ENCODE measurements around the gene COMT.
"Not testable (repeated sequence)": the region's sequence is repeated elsewhere in the genome, so short reads cannot be mapped to it uniquely, and the experiment has no call there.

The COMT gene

GRCh38 chr22:19929586-19930550 is 11.7 kb upstream of the COMT start:
- no peak for DNase-seq (ENCODE audit: low read depth)

DNA sequence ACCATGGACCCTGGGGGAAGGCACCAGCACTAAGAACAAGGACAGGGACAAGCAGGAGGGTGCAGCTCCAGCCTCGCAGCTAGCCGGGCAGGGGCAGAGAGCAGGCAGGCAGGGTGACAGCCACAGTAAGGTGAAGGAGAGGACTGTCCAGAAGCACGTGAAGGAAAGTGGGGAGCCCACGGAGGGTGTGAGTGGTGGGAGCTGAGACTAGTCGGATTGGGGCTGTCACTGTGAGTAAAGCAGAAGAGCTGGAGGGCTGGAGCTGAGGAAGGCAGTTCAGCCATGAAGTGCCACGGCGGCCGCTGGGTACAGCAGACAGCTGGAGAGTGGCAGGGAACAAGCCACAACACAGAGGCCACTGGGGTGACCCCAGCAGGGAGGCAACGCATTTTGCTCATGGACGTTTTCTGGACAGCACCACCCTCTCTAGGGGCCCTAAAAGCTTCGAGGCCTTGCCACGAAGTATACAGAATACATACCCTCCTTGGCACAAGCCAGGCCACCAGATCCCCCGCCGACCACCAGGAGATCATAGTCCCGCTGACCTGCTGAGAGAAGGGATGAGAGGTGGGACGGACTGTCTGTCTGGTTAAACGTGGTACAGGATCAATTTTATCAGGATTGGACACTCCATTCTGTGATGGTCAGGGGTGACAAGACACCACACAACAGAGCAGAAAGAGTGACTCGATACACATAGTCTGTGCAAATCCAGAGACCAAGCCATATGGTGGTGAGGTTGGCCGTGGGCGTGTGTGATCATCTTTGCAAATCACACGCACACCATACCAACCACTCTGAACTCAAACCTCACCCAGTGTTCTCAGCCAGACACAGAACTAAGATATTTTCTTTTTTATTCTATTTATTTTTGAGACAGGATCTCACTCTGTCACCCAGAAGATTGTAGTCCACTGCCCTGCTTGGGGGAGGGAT is 10.8 kb upstream of the COMT start:
- no peak for DNase-seq (ENCODE audit: low read depth)

DNA sequence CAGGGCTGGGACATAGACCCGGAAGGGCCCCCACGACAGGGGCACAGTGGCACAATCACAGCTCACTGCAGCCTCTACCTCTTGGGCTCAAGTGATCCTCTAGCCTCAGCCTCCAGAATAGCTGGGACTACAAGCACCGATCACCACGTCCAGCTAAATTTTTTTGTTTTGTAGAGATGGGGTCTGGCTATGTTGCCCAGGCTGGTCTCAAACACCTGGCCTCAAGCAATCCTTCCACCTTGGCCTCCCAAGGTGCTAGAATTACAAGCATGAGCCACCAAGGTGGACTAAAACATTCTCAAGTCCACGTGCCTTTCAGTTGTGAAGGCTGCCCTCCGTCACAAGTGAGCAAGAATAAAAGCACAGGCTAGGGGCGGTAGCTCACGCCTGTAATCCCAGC is 10.1 kb upstream of the COMT start:
- no peak for DNase-seq (ENCODE audit: low read depth)

GRCh38 chr22:19932367-19933206 is 9.0 kb upstream of the COMT start:
- DNase-seq (ENCODE audit: low read depth) = no peak

DNA sequence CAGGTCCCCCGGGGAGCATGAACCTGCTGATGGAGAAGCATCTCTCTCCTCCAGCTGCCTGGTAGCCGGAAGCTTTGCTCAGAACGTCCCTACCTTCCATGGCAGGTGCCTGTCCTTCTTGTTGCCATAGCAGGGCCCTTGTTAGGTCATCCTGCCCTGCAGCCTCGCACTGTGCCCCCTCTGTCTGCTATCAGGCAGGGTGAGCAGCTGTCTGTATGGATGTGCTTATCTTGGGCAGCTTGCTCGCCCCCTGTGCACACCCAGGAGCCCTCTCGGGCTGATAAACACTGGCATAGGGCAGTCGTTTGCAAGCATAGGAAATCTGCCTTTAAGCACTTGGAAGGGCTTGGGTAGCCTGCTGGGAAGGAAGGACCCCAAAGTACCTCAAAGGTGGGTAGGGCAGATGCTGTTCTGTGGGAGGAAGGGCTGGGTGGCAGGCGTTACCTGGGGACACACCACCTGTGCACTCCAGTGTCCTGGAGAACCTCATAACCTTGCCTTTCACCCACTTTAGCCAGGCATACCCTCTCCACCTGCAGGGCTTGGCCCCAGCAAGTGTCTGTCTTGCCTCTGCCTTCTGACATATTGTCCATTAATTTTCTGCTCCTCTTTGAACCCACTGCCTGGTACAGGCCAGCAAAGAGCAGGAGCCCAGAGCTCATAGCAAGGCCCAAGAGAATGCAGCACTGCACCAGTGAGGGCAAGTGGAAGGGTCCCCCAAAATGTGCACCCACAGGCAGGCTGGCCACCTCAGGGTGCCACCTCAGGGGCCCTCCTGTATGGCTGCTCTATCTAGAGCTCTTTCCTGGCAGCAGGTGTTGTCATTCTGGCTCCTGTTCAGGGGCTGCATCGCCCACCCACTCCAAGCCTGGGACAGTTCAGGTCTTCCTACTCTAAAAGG is 8.0 kb upstream of the COMT start:
- DNase-seq (ENCODE audit: low read depth) = no peak

DNA sequence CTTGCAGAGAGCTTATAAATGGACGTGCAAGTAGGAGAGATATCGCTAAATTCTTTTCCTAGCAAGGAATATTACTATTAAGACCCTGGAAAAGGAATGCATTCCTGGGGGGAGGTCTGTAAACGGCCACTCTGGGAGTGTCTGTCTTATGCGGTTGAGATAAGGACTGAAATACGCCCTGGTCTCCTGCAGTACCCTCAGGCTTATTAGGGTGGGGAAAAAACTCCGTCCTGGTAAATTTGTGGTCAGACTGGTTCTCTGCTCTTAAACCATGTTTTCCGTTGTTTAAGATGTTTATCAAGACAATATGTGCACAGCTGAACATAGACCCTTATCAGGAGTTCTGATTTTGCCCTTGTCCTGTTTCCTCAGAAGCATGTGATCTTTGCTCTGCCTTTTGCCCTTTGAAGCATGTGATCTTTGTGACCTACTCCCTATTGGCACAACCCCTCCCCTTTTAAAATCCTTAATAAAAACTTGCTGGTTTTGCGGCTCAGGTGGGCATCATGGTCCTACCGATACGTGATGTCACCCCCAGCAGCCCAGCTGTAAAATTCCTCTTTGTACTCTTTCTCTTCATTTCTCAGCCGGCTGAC is 6.4 kb upstream of the COMT start:
- DNase-seq (ENCODE audit: low read depth) = not testable (repeated sequence)

GRCh38 chr22:19936513-19936912 is 5.1 kb upstream of the COMT start:
- DNase-seq (ENCODE audit: low read depth) = no peak

GRCh38 chr22:19937616-19938473 is 3.7 kb upstream of the COMT start:
- DNase-seq (ENCODE audit: low read depth) = no peak

DNA sequence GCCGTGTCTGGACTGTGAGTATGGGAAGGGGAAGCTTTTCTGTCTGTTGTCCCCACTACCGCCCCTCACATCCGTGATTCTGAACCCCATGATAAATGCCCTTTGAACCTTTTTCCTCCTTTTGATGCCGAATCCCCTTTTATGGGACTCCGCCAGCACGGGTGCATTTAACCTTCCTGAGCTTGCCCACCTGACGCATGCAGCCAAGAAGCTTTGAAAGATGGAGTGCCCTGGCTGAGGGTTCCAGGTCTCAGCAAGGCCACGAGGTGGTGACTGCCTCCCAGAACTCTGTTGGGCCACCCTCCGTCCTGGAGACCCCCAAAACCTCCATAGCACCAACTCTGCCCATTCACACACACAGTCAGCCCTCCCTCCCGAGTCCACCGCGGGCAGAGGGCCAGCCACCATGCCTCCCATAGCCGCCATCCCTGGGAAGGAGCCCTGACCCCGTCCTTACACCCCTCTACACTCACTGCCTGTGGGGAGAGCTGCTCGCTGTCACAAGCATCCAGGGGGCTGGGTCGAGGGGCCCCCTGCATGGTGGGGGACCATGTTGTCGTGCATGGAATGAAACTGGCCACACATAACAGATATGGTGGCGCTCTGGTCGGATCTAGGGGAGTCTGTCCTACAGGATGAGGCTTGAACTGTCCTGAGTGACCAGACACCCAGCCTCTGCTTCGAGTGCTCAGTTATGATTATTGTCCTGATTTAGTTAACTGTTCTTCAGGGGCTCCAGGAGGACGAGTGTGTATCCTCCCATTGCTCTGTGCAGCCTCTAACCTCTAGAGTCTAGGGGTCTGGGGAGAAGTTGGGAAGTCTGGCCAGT is 822 bp upstream of the COMT start:
- DNase-seq (ENCODE audit: low read depth) = no peak

DNA sequence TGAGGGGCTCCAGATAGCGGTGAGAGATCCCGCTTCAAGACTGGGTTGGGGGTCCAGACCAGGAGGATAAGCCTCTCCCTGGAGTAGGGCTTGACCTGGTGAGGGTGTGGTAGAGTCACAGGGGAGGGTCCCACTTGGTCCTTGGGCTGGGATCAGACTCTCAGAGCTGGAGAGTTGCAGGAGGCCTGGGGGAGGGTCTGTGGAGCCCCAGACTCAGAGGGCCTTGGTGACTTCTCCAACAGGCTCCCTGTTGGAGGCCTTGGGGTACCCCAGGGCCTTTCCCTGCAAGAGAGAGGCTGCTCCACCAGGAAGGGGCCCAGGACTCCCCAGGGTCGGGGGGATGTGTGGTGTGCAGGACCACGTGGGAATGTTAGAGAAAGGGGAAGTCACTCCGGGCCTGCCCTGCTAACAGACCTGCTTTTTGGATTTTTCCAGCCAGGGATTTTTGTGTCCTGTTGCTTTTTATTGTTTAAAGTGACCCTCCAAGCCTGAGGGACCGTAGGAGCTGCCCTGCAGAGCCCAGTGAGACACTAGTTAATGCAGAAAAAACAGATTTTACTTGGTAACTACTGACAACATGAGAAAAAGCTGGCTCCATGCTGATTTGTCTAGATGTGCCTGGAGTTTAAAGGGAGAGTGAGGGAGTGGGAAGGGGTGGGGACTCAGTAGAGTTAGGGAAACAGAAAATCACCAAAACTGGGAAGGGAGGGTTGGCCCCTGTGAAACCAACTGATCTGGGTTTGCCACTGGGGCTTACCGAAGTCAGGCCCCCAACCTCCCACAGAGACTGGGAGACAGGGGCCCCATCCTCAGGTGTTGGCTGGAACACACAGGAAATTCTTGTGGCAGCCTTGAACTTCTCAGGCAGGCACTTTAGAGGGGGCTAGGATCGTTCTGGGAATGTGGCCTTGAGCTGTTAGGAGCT is 847 bp downstream of the COMT start:
- no peak for DNase-seq (ENCODE audit: low read depth)

GRCh38 chr22:19943082-19944026 is 1.8 kb downstream of the COMT start:
- no peak for DNase-seq (ENCODE audit: low read depth)

GRCh38 chr22:19948057-19948760 is 6.6 kb downstream of the COMT start:
- DNase-seq (ENCODE audit: low read depth) = no peak

DNA sequence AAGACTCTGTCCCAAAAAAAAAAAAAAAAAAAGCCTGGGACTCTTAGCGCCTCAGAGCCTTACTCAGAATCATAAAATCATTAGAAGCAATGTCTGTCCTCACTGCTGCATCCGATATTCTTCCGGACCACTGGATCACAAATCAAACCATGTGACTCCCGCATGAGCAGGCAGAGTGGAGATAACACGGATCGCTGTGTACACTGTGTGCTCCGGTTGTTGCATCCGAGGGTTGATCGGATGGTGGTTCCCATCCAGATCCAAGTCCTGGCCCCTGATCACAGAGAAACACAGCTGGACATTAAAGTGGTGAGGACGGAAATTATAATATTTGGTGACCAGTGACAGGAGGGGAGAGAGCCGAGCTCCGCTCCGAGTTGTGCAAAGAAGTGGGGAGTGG is 9.8 kb downstream of the COMT start:
- DNase-seq (ENCODE audit: low read depth) = no peak

- DNase-seq (ENCODE audit: low read depth) = no peak
These were observed 13.9 kb downstream of the COMT start for GRCh38 chr22:19955241-19956128.

GRCh38 chr22:19957445-19957844 is 15.9 kb downstream of the COMT start:
- DNase-seq (ENCODE audit: low read depth) = no peak

Measured in stimulated activated CD4-positive, alpha-beta T cell treated with anti-CD3 and anti-CD28 coated beads, Interleukin-2, amount 100 ng/mL, for 4 hours (primary cell).